Right ventricle myocardium superior (tissue), 1 donor: Measurements from ENCODE around the gene SYNDIG1. TPM values are rescaled to one million over a fixed set of nuclear protein-coding genes. Genes with fewer than 3 reads are reported as not detected.

ENCODE experiments used
- ATAC-seq: fragments of 200-7000 bp; cut with Tn5 transposase; one replicate; pipeline ENCODE4 v1.9.1; 2020; ENCODE audit warnings: mild to moderate bottlenecking; ENCODE audit not compliant: poor library complexity
- DNase-seq: peaks from one replicate; pipeline ENCODE4 v3.0.0-alpha.2; 2020
- intact Hi-C: fragments of 100-400 bp; cut with DNase I; formaldehyde crosslinking; loops from one replicate; pipeline ENCODE4 v1.11.2; 2022
- total RNA-seq: library from RNA; stranded (reverse); fragmentation: NEBNext Ultra II Directional; extraction: Animal tissue kit (Norgen Biotek cat#: 25700); gene quantifications from one replicate; pipeline ENCODE4 v1.2.1, GENCODE V29; 2021
- donor health status: DM: no; HTN: yes; CAD: no; lungs with severe emphysema.

SYNDIG1 gene
- total RNA-seq, 1 donor from 2014 or later: 11.5 TPM

DNA sequence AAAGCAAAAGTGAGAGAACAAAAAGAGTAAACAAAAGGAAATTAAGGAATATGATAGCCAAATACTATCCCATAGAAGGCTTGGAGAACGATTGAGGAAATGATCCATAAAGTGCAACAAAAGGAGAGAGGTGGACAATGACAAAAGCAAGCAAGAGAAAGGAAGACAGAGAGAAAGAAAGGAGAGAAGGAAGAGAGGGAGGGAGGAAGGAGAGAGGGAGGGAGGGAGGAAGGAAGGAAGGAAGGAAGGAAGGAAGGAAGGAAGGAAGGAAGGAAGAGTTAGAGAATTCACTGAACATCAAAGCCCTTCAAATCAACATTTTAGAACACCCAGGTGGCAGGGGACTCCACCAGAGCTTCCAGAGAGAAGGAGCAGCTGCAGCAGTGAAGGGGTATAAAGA, 185.0 kb downstream of the SYNDIG1 start:
- DNase-seq (no peak), ATAC-seq (no peak)
- intact Hi-C loops: no loop called here

DNA sequence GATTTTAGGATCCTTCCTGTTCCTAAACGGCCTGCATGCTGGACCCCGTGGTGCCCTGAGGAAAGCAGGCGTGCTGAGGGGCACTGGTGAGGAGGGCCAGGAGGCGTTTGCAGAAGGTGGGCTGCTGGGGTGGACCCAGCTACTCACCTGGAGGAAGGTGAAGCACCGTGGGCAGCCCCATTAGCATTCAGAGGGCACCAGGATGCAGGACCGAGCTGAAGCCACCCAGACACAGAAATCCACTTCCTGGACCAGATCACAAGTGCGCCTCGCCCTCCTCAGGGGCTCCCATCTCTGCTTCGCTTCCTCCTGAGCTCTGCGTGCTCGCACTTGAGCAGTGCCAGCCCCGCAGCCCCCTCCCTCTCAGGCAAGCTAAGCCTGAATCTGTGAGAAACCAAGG, 187.0 kb downstream of the SYNDIG1 start:
- intact Hi-C loops: no loop called here
- DNase-seq: no peak

GRCh38 chr20:24657196-24657595, 187.8 kb downstream of the SYNDIG1 start:
- ATAC-seq (no peak), DNase-seq (no peak)
- intact Hi-C loops: no loop called here

More for the DNA sequence above, 187.0 kb downstream of the SYNDIG1 start:
- no peak for ATAC-seq

- intact Hi-C loops: no loop called here
- DNase-seq (no peak), ATAC-seq (no peak)
These were observed 188.6 kb downstream of the SYNDIG1 start for GRCh38 chr20:24657878-24658620.

- no peak for DNase-seq
- intact Hi-C loops: no loop called here
- peak; percentile 90 for ATAC-seq
These were observed 189.7 kb downstream of the SYNDIG1 start for GRCh38 chr20:24658920-24659660.

- intact Hi-C loops: no loop called here
- ATAC-seq: no peak
- DNase-seq: no peak
These were observed 190.4 kb downstream of the SYNDIG1 start for GRCh38 chr20:24659835-24660234.

- ATAC-seq: no peak
These were observed 191.2 kb downstream of the SYNDIG1 start for GRCh38 chr20:24660651-24661050.

DNA sequence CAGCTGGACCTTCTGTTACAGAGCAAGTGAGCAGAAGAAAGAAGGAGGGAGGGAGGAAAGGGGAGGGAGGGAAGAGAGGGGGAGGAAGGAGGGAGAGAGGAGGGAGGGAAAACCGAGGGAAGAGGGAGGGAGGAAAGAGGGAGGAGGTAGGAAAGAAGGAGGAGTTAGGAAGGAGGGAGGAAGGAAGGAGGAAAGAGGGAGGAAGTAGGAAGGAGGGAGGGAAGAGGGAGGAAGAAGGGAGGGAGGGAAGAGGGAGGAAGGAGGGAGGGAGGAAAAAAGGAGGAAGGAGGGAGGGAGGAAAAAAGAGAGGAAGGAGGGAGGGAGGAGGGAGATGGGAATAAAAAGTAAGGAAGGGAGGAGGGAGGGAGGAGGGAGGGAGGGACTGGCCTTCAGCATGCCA, 191.8 kb downstream of the SYNDIG1 start:
- no peak for ATAC-seq
- intact Hi-C loops: no loop called here
- no peak for DNase-seq

More at GRCh38 chr20:24660651-24661050, 191.2 kb downstream of the SYNDIG1 start:
- no peak for DNase-seq
- intact Hi-C loops: no loop called here

- no peak for ATAC-seq
- no peak for DNase-seq
- intact Hi-C loops: no loop called here
These were observed 192.9 kb downstream of the SYNDIG1 start for GRCh38 chr20:24662322-24662721.

GRCh38 chr20:24662752-24663365, 193.4 kb downstream of the SYNDIG1 start:
- intact Hi-C loops: no loop called here
- DNase-seq (no peak), ATAC-seq (no peak)

GRCh38 chr20:24663496-24663895, 194.1 kb downstream of the SYNDIG1 start:
- no peak for ATAC-seq
- intact Hi-C loops: no loop called here
- no peak for DNase-seq

GRCh38 chr20:24664266-24664986, 195.0 kb downstream of the SYNDIG1 start:
- intact Hi-C loops: no loop called here
- no peak for DNase-seq
- no peak for ATAC-seq

- DNase-seq (no peak), ATAC-seq (no peak)
- intact Hi-C loops: no loop called here
These were observed 195.8 kb downstream of the SYNDIG1 start for GRCh38 chr20:24665196-24665595.

DNA sequence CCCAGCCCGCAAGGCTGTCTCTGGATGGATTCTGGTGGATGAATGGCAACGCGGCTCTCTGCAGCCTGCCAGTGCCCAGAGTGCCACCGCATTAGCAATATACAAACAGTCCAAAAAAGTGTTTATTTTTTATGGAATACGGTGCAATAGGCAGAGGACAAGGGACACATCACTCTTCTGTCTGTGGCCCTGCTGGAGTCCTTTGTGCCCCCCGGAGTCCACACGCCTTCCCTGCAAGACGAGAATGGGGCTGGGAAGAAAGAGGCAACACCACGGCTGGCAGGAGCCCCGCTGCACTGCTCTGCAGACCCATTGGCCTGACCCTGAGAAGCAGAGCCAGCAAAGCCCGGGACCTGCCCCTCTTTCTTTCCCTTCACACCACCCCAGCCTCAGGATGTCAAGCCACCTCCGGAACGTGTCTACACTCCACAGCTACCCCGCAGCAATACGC, 196.3 kb downstream of the SYNDIG1 start:
- intact Hi-C loops: no loop called here
- ATAC-seq: no peak
- DNase-seq: no peak

- DNase-seq (no peak), ATAC-seq (no peak)
- intact Hi-C loops: no loop called here
These were observed 198.4 kb downstream of the SYNDIG1 start for GRCh38 chr20:24667689-24668383.

GRCh38 chr20:24668384-24668702, 198.9 kb downstream of the SYNDIG1 start:
- DNase-seq: no peak
- no peak for ATAC-seq
- intact Hi-C loops: no loop called here

DNA sequence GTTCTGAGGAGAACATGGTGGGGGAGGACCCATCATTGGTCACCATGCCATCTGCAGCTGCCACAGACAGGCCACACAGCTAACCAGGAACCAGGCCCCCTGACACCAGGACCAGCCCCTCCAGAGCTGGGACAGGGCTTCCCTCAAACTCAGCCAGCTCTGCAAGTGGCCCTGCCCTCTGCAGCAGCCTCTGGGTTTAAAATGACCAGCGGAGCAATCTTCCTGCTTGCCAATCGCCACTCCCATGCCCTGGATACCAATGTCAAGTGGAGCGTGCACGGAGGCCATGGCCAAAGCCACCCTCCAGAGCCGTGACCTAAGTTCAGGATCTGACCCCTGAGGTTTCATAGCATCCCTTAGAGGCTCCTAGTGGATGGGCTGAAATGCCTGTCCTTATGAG, 199.4 kb downstream of the SYNDIG1 start:
- intact Hi-C loops: no loop called here
- ATAC-seq: no peak
- DNase-seq: no peak

DNA sequence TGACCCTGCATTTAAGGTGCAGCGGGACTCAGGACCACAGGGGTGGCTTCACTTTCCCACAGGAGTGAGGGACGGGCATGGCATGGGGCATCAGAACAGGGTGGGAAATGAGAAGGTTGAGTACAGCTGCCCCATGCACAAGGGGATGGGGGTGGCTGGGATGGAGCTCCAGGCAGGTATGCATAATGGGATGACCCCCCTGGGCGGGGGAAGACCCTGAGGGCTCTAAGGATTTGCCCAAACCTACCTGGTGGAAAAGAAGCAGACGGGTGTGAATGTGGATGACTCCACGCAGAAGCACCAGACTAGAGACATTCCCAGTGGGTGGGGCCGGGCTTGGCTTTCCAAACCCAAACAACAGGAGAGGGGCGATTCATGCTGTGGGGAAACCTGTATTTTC, 200.3 kb downstream of the SYNDIG1 start:
- DNase-seq (no peak), ATAC-seq (no peak)
- intact Hi-C loops: no loop called here
